Mucosa of stomach (tissue), 1 donor: ENCODE results near the gene MIPEP.

Experiments used
- H3K27me3 ChIP-seq: one replicate; pipeline ENCODE4 v1.7.0; 2013; ENCODE audit warnings: mild to moderate bottlenecking, low read length; ENCODE audit not compliant: control insufficient read depth, insufficient read depth
- H3K36me3 ChIP-seq: one replicate; pipeline ENCODE4 v1.7.0; 2013; ENCODE audit warnings: low read length; ENCODE audit not compliant: control insufficient read depth, insufficient read depth
- H3K4me1 ChIP-seq: one replicate; pipeline ENCODE4 v1.7.0; 2013; ENCODE audit warnings: mild to moderate bottlenecking, low read length; ENCODE audit not compliant: control insufficient read depth, insufficient read depth
- H3K4me3 ChIP-seq: one replicate; pipeline ENCODE4 v1.7.0; 2013; ENCODE audit warnings: low read length
- H3K9ac ChIP-seq: one replicate; pipeline ENCODE4 v1.7.0; 2013; ENCODE audit warnings: mild to moderate bottlenecking, low read length, moderate library complexity
- H3K9me3 ChIP-seq: one replicate; pipeline ENCODE4 v1.7.0; 2013; ENCODE audit warnings: mild to moderate bottlenecking, low read length, moderate library complexity; ENCODE audit not compliant: control insufficient read depth
- donor health status: Pancreatic carcinoma.

MIPEP gene

DNA sequence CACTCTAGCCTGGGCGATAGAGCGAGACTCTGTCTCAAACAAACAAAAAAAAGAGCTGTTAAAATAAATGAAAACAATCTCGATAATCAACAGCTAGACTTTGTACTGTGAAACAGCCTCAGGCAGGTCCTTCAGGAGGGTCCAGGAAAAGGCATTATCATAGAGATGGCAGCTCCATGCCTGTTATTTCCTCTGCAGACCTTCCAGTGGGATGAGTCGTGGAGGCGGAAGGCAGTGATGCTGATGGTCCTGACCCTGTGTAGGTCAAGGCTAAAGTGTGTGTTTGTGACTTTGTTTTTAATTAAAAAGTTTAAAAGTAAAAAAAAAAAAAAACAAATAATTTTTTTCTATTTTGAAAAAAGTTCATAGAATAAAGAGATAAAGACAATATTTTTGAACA lies 201.6 kb downstream of the MIPEP start:
- H3K9me3 ChIP-seq, result no peaks in the 10 kb centered on the region
- H3K4me1 ChIP-seq, result no peaks in the 10 kb centered on the region
- no peaks in the 10 kb centered on the region for H3K36me3 ChIP-seq
- H3K4me3 ChIP-seq, result no peak overlapping the region
- H3K27me3 ChIP-seq, result no peaks in the 10 kb centered on the region
- no peak overlapping the region for H3K9ac ChIP-seq

DNA sequence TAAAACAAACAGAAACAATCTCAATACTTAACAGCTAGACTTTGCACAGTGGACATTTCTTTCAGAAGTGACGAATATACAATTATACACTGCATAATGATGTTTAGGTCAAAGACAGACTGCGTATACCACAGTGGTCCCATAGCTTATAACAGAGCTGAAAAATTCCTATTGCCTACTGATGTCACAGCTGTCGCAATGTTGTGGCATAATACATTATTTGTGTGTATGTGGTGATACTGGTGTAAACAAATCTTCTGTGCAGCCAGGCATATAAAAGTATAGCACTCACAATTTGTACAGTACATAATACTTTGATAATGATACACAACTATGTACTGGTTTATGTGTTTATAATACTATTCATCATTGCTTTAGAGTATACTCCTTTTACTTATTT lies 202.3 kb downstream of the MIPEP start:
- H3K4me1 ChIP-seq, result no peaks in the 10 kb centered on the region
- no peak overlapping the region for H3K9ac ChIP-seq
- H3K9me3 ChIP-seq, result no peaks in the 10 kb centered on the region
- no peaks in the 10 kb centered on the region for H3K27me3 ChIP-seq
- no peak overlapping the region for H3K4me3 ChIP-seq
- H3K36me3 ChIP-seq, result no peaks in the 10 kb centered on the region

DNA sequence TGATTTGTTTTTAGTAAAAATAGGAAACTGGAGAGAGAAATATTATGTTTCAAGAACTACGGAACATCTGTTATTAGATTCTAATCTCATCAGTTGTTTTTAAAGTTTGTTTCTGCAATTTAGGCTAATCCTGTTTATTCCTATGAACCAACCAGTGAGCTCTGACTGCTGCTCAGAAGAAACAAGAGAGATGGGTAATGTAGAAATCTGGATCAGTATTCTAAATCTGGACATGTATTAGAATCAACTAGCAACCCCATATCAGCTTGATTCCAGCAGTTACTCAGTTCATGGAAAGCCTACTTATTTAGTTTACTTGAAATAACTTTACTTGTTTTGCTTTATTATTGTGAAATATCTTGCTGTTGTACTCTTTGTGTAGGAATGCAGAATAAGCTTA lies 203.8 kb downstream of the MIPEP start:
- Histone ChIP-seq H3K27me3 (no peaks in the 10 kb centered on the region), H3K36me3 (no peaks in the 10 kb centered on the region)

DNA sequence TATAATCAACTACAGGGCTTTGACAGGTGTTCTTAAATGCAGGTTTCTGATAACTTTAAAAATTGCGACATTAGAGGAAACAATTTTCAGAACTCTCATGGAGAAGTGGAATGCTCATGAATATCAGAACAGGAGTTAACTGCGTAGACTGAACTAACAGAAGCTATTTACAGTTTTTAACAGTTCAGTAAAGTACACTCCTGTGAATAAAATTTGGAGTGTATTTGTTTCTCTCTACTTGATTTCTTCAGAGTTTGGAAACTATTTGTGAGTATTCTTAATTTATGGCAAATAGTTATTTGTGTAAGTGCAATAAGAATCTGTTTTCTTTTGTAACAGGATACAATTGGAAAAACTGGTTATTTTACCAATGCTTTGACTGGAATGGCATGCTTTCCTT lies 204.6 kb downstream of the MIPEP start:
- Histone ChIP-seq H3K9me3 (no peaks in the 10 kb centered on the region), H3K9ac (no peak overlapping the region), H3K27me3 (no peaks in the 10 kb centered on the region), H3K4me3 (no peak overlapping the region), H3K36me3 (no peaks in the 10 kb centered on the region), H3K4me1 (no peaks in the 10 kb centered on the region)

More for the DNA sequence above, 203.8 kb downstream of the MIPEP start:
- no peaks in the 10 kb centered on the region for H3K4me1 ChIP-seq
- H3K9me3 ChIP-seq, result no peaks in the 10 kb centered on the region
- H3K4me3 ChIP-seq, result no peak overlapping the region
- no peak overlapping the region for H3K9ac ChIP-seq

DNA sequence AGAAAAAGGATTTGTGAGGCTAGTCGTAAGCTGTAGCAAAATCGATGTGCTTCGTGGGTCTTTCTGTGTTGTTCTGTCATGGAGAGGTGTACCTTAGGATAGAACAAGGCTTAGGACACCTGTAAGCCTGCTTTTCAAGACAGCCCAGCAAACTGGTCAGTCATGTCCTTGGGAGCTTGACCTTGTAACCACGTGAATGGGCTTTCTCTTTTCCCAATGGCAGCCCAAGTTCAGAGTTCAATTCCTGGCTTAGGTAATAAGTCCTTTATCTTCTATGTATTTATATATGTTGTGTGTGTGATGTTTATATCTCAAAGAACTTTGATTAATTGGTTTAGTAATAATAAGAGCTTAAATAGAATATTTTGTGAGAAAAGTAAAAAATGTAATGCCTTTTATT lies 206.1 kb downstream of the MIPEP start:
- Histone ChIP-seq H3K36me3 (no peaks in the 10 kb centered on the region), H3K4me3 (no peak overlapping the region), H3K27me3 (no peaks in the 10 kb centered on the region), H3K9ac (no peak overlapping the region), H3K9me3 (no peaks in the 10 kb centered on the region), H3K4me1 (no peaks in the 10 kb centered on the region)

DNA sequence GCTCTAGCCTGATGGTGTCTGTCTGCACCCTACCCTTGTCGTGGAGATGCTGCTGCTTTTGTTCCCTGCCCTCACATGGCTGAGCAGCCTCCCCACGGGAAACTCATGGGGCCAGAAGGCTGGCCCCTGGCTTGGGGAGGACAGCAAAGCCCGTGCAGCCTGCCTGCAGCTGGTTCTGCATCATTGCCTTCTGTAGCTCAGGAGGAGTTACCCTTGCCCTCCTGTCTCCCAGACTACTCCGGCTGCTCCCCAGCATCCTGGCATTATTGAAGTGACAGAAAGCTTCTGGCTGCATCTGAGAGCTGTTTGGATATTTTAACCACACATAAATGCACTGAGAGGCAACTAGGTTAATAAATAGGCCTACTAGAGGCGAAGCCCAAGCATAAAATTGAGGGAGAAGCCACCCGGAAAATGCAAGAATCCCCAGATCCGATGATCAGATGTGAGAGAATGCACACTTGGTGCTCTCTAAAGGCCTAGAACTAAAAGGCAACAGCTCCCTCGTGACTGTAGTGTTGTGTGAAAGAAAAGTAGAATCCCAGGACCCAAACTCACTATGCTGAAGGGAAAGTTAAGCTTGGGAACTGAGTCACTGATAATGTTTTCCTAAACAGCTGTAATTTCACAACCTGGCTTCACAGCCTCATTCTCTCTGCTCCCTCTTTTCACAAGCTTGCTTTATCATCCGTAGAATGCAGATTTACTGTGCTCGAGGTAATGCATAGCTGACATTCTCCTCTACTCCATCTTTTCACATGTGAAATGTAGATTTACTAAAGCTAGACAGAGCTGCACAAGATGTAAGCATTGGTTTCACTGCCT lies 208.1 kb downstream of the MIPEP start:
- H3K36me3 ChIP-seq, result no peaks in the 10 kb centered on the region
- H3K9me3 ChIP-seq, result no peaks in the 10 kb centered on the region
- H3K4me3 ChIP-seq, result no peak overlapping the region
- H3K9ac ChIP-seq, result no peak overlapping the region
- no peaks in the 10 kb centered on the region for H3K27me3 ChIP-seq
- no peaks in the 10 kb centered on the region for H3K4me1 ChIP-seq
